Naive thymus-derived CD4-positive, alpha-beta T cell (primary cell): ENCODE data around the gene DIPK1A. TPM values are rescaled to one million over a fixed set of nuclear protein-coding genes. Genes with fewer than 3 reads are reported as not detected.

Source experiments
- ATAC-seq: fragments of 150-1000 bp; cut with Tn5 transposase; 2 replicates; pipeline ENCODE4 v1.10.0; 2021; ENCODE audit warnings: mild to moderate bottlenecking, moderate library complexity
- CTCF ChIA-PET: fragments of 350-600 bp; sonication (Branson Sonifier 250); formaldehyde crosslinking; loops from one replicate; lab custom pipeline; 2021; ENCODE audit warnings: antibody characterized with exemption; lab: Charles Lee
- POLR2A ChIA-PET: fragments of 350-600 bp; sonication (Branson Sonifier 250); formaldehyde crosslinking; loops from one replicate; lab custom pipeline; 2021; ENCODE audit warnings: antibody characterized with exemption, inconsistent platforms; lab: Charles Lee
- DNase-seq, 9 donors: peaks; one replicate each; pipeline versions ENCODE4 v3.0.0 to v3.0.0-alpha.2; 2020 to 2022; ENCODE audit warnings: mixed read lengths in 1 of 9
- H3K27ac ChIP-seq: one replicate; pipeline ENCODE4 v1.7.0; 2013; ENCODE audit warnings: mild to moderate bottlenecking, low read depth, low read length, moderate library complexity
- H3K27me3 ChIP-seq, 2 donors: one replicate each; pipeline ENCODE4 v1.7.0; 2013; ENCODE audit warnings: low read length in 2 of 2, mild to moderate bottlenecking in 2 of 2, moderate library complexity in 2 of 2; ENCODE audit not compliant: control insufficient read depth in 2 of 2, insufficient read depth in 2 of 2
- H3K36me3 ChIP-seq, 3 experiments: 1 replicate in 2 of 3; 2 replicates in 1 of 3; pipeline ENCODE4 v1.7.0; 2013; ENCODE audit warnings: low read length in 3 of 3, mild to moderate bottlenecking in 3 of 3, moderate library complexity in 1 of 3; ENCODE audit not compliant: insufficient read depth in 3 of 3, control insufficient read depth in 2 of 3
- H3K4me1 ChIP-seq, 2 donors: one replicate each; pipeline ENCODE4 v1.7.0; 2013; ENCODE audit warnings: low read length in 2 of 2, mild to moderate bottlenecking in 2 of 2, moderate library complexity in 1 of 2; ENCODE audit not compliant: control insufficient read depth in 2 of 2, insufficient read depth in 2 of 2
- H3K4me3 ChIP-seq: 2 replicates; pipeline ENCODE4 v1.7.0; 2013; ENCODE audit warnings: mild to moderate bottlenecking, low read length
- H3K9me3 ChIP-seq, 3 experiments: 1 replicate in 2 of 3; 2 replicates in 1 of 3; pipeline ENCODE4 v1.7.0; 2013; ENCODE audit warnings: low read length in 3 of 3; ENCODE audit not compliant: control insufficient read depth in 2 of 3
- H3K27ac Mint-ChIP-seq, 9 donors: one replicate each; pipeline ENCODE4 v1.8.0; 2020 to 2022; ENCODE audit warnings: mixed read lengths in 9 of 9, mild to moderate bottlenecking in 8 of 9, moderate library complexity in 5 of 9, inconsistent platforms in 2 of 9
- H3K27me3 Mint-ChIP-seq, 5 donors: one replicate each; pipeline ENCODE4 v1.8.0; 2021 to 2022; ENCODE audit warnings: mixed read lengths in 5 of 5, mild to moderate bottlenecking in 1 of 5
- H3K36me3 Mint-ChIP-seq, 5 donors: one replicate each; pipeline ENCODE4 v1.8.0; 2020 to 2022; ENCODE audit warnings: mixed read lengths in 5 of 5, mild to moderate bottlenecking in 3 of 5, inconsistent platforms in 1 of 5
- H3K4me1 Mint-ChIP-seq, 7 donors: one replicate each; pipeline ENCODE4 v1.8.0; 2020 to 2022; ENCODE audit warnings: mixed read lengths in 7 of 7, mild to moderate bottlenecking in 3 of 7, inconsistent platforms in 1 of 7
- H3K4me3 Mint-ChIP-seq, 10 donors: one replicate each; pipeline ENCODE4 v1.8.0; 2020 to 2022; ENCODE audit warnings: mild to moderate bottlenecking in 10 of 10, mixed read lengths in 10 of 10, moderate library complexity in 6 of 10, inconsistent platforms in 2 of 10
- H3K9me3 Mint-ChIP-seq, 11 donors: one replicate each; pipeline ENCODE4 v1.8.0; 2020 to 2022; ENCODE audit warnings: mixed read lengths in 11 of 11, mild to moderate bottlenecking in 4 of 11, inconsistent platforms in 1 of 11, moderate library complexity in 1 of 11
- intact Hi-C, 2 donors: fragments of 100-400 bp; cut with micrococcal nuclease; formaldehyde crosslinking; loops; one replicate each; pipeline ENCODE4 v1.15.1; 2023
- polyA plus RNA-seq, 2 donors: library from polyadenylated mRNA; unstranded; fragments of 300-500 nt; fragmentation: Illumina TruSeq; gene quantifications; one replicate each; pipeline ENCODE4 v1.2.3, GENCODE V29; 2021
- total RNA-seq, 6 experiments: library from RNA in 5 of 6; stranded (reverse) in 5 of 6; gene quantifications; 1 replicate in 5 of 6; 2 replicates in 1 of 6; pipeline ENCODE4 v1.2.3 and lab custom pipeline; 2021 to 2026

DIPK1A gene
- total and polyA plus RNA-seq, 7 experiments from 2014 or later: 9.9 to 21.9 (median 15.2) TPM

GRCh38 chr1:92887465-92887864 is 73.8 kb downstream of the DIPK1A start:
- H3K4me1 Mint-ChIP-seq: peaks cover 12 to 52% (median 34%) of the 10 kb centered on the region in 7 donors
- H3K27me3 Mint-ChIP-seq: no peaks in the 10 kb centered on the region
- ATAC-seq (no peak), DNase-seq (no peak)
- Histone ChIP-seq H3K36me3 (no peaks in the 10 kb centered on the region), H3K27ac (peak overlapping the region; percentile 28), H3K4me1 (peaks cover 15 to 16% of the 10 kb centered on the region in 2 donors), H3K27me3 (no peaks in the 10 kb centered on the region), H3K4me3 (no peak overlapping the region), H3K9me3 (no peaks in the 10 kb centered on the region)
- ChIA-PET POLR2A (interaction anchor here (1.6 kb wide), 2 partner anchors 11 to 191 kb away, joined by 4 to 7 read pairs; partner anchors contain the start of gene MTF2), CTCF (interaction anchor here (0.6 to 2.1 kb wide), 3 partner anchors 72 to 149 kb away, joined by 3 to 6 read pairs (median 4); no protein-coding TSS in a partner anchor)
- H3K9me3 Mint-ChIP-seq: peaks cover 0 to 12% (median 4%) of the 10 kb centered on the region in 11 donors
- no peak overlapping the region for H3K4me3 Mint-ChIP-seq
- peak overlapping the region in 8 of 9 donors; percentile 22 to 89 (median 68) for H3K27ac Mint-ChIP-seq
- intact Hi-C loops: no loop called here
- peaks cover 0 to 16% (median 6%) of the 10 kb centered on the region in 5 donors for H3K36me3 Mint-ChIP-seq

GRCh38 chr1:92886886-92887419 is 74.3 kb downstream of the DIPK1A start:
- intact Hi-C loops: no loop called here
- no peaks in the 10 kb centered on the region for H3K27me3 ChIP-seq
- H3K27ac ChIP-seq: peak overlapping the region; percentile 19
- ATAC-seq (no peak), DNase-seq (no peak)
- H3K4me1 Mint-ChIP-seq: peaks cover 16 to 53% (median 38%) of the 10 kb centered on the region in 7 donors
- H3K4me3 Mint-ChIP-seq: no peak overlapping the region
- no peaks in the 10 kb centered on the region for H3K27me3 Mint-ChIP-seq
- POLR2A ChIA-PET: no interaction called here
- H3K4me1 ChIP-seq: peaks cover 16 to 19% of the 10 kb centered on the region in 2 donors
- H3K9me3 ChIP-seq: no peaks in the 10 kb centered on the region
- H3K4me3 ChIP-seq: no peak overlapping the region
- H3K36me3 Mint-ChIP-seq: peaks cover 0 to 14% (median 6%) of the 10 kb centered on the region in 5 donors
- H3K27ac Mint-ChIP-seq: peak overlapping the region; percentile 22 to 89 (median 60)
- no peaks in the 10 kb centered on the region for H3K36me3 ChIP-seq
- CTCF ChIA-PET: interaction anchor here (0.6 to 2.1 kb wide), 2 partner anchors 73 to 148 kb away, joined by 3 to 6 read pairs; no protein-coding TSS in a partner anchor
- peaks cover 0 to 8% (median 2%) of the 10 kb centered on the region in 11 donors for H3K9me3 Mint-ChIP-seq

GRCh38 chr1:92884195-92884594 is 77.1 kb downstream of the DIPK1A start:
- peak overlapping the region; percentile 54 for H3K27ac ChIP-seq
- Mint-ChIP-seq H3K36me3 (peaks cover 0 to 11% (median 0%) of the 10 kb centered on the region in 5 donors), H3K27ac (peak overlapping the region in 8 of 9 donors; percentile 80 to 96 (median 92)), H3K27me3 (no peaks in the 10 kb centered on the region), H3K4me1 (peaks cover 21 to 66% (median 52%) of the 10 kb centered on the region in 7 donors), H3K9me3 (peaks cover 0 to 3% (median 0%) of the 10 kb centered on the region in 11 donors), H3K4me3 (no peak overlapping the region)
- H3K36me3 ChIP-seq: no peaks in the 10 kb centered on the region
- H3K9me3 ChIP-seq: no peaks in the 10 kb centered on the region
- no peak for DNase-seq
- ChIA-PET POLR2A (interaction anchor here (0.7 to 2.8 kb wide), 3 partner anchors 42 to 110 kb away, joined by 3 to 20 read pairs (median 4); partner anchors contain the start of gene DIPK1A), CTCF (interaction anchor here (0.9 to 2.1 kb wide), 9 partner anchors 16 to 117 kb away, joined by 3 to 14 read pairs (median 4); no protein-coding TSS in a partner anchor)
- intact Hi-C loops: no loop called here
- H3K27me3 ChIP-seq: no peaks in the 10 kb centered on the region
- no peak for ATAC-seq
- H3K4me3 ChIP-seq: no peak overlapping the region
- peaks cover 16 to 19% of the 10 kb centered on the region in 2 donors for H3K4me1 ChIP-seq

GRCh38 chr1:92883297-92883696 is 78.0 kb downstream of the DIPK1A start:
- Histone ChIP-seq H3K4me1 (peaks cover 16 to 20% of the 10 kb centered on the region in 2 donors), H3K9me3 (no peaks in the 10 kb centered on the region), H3K4me3 (no peak overlapping the region), H3K36me3 (no peaks in the 10 kb centered on the region), H3K27me3 (no peaks in the 10 kb centered on the region), H3K27ac (peak overlapping the region; percentile 54)
- peaks cover 0 to 2% (median 0%) of the 10 kb centered on the region in 11 donors for H3K9me3 Mint-ChIP-seq
- H3K36me3 Mint-ChIP-seq: peaks cover 0 to 8% (median 0%) of the 10 kb centered on the region in 5 donors
- peaks cover 21 to 61% (median 47%) of the 10 kb centered on the region in 7 donors for H3K4me1 Mint-ChIP-seq
- CTCF ChIA-PET: interaction anchor here (0.6 to 2.2 kb wide), 7 partner anchors 24 to 907 kb away, joined by 3 to 14 read pairs (median 6); no protein-coding TSS in a partner anchor
- POLR2A ChIA-PET: interaction anchor here (0.8 to 2.8 kb wide), 8 partner anchors 9 to 115 kb away, joined by 3 to 20 read pairs (median 4); partner anchors contain the start of gene DIPK1A
- DNase-seq: no peak
- peak overlapping the region in 9 of 10 donors; percentile 22 to 68 (median 51) for H3K4me3 Mint-ChIP-seq
- intact Hi-C loops: loop anchor here in 1 of 2 donors (1.0 kb wide), 2 partner anchors 14 to 77 kb away; no protein-coding TSS in a partner anchor
- ATAC-seq: peak; percentile 25
- no peaks in the 10 kb centered on the region for H3K27me3 Mint-ChIP-seq
- H3K27ac Mint-ChIP-seq: peak overlapping the region; percentile 55 to 96 (median 92)

GRCh38 chr1:92882819-92883218 is 78.4 kb downstream of the DIPK1A start:
- Mint-ChIP-seq H3K9me3 (peaks cover 0 to 2% (median 0%) of the 10 kb centered on the region in 11 donors), H3K27ac (peak overlapping the region; percentile 45 to 96 (median 92)), H3K4me1 (peaks cover 24 to 61% (median 48%) of the 10 kb centered on the region in 7 donors), H3K27me3 (no peaks in the 10 kb centered on the region), H3K36me3 (peaks cover 0 to 7% (median 0%) of the 10 kb centered on the region in 5 donors), H3K4me3 (peak overlapping the region in 9 of 10 donors; percentile 22 to 68 (median 51))
- peak overlapping the region; percentile 54 for H3K27ac ChIP-seq
- intact Hi-C loops: loop anchor here in 1 of 2 donors (1.0 kb wide), 2 partner anchors 14 to 77 kb away; no protein-coding TSS in a partner anchor
- H3K4me3 ChIP-seq: no peak overlapping the region
- no peaks in the 10 kb centered on the region for H3K9me3 ChIP-seq
- ChIA-PET CTCF (interaction anchor here (0.9 to 2.2 kb wide), 6 partner anchors 18 to 111 kb away, joined by 3 to 14 read pairs (median 6); no protein-coding TSS in a partner anchor), POLR2A (interaction anchor here (0.6 to 2.8 kb wide), 7 partner anchors 9 to 116 kb away, joined by 3 to 20 read pairs (median 4); partner anchors contain the start of gene DIPK1A)
- peaks cover 18 to 25% of the 10 kb centered on the region in 2 donors for H3K4me1 ChIP-seq
- no peaks in the 10 kb centered on the region for H3K36me3 ChIP-seq
- ATAC-seq (peak; percentile 95), DNase-seq (peak in 7 of 9 donors; percentile 43 to 65 (median 49))
- H3K27me3 ChIP-seq: no peaks in the 10 kb centered on the region

GRCh38 chr1:92881391-92881790 is 79.9 kb downstream of the DIPK1A start:
- Mint-ChIP-seq H3K27me3 (no peaks in the 10 kb centered on the region), H3K4me1 (peaks cover 33 to 66% (median 55%) of the 10 kb centered on the region in 7 donors), H3K4me3 (no peak overlapping the region), H3K27ac (peak overlapping the region in 5 of 9 donors; percentile 5 to 73 (median 60)), H3K9me3 (peaks cover 0 to 2% (median 0%) of the 10 kb centered on the region in 11 donors), H3K36me3 (peaks cover 0 to 7% (median 0%) of the 10 kb centered on the region in 5 donors)
- Histone ChIP-seq H3K27ac (no peak overlapping the region), H3K27me3 (no peaks in the 10 kb centered on the region), H3K36me3 (no peaks in the 10 kb centered on the region), H3K4me1 (peaks cover 31 to 34% of the 10 kb centered on the region in 2 donors), H3K9me3 (no peaks in the 10 kb centered on the region), H3K4me3 (no peak overlapping the region)
- ChIA-PET CTCF (interaction anchor here (0.6 to 2.2 kb wide), 4 partner anchors 22 to 83 kb away, joined by 3 to 8 read pairs (median 3); no protein-coding TSS in a partner anchor), POLR2A (interaction anchor here (2.8 kb wide), 1 partner anchor 79 kb away, joined by 20 read pairs; the partner anchor contains the start of gene DIPK1A)
- DNase-seq (no peak), ATAC-seq (no peak)
- intact Hi-C loops: no loop called here
